HT-29 (cell line): Measurements from ENCODE around the gene EP300. TPM values are rescaled to one million over a fixed set of nuclear protein-coding genes. Genes with fewer than 3 reads are reported as not detected.
A peak's percentile ranks its signal among the peaks of the same experiment; 100 is the strongest.
"Not testable (repeated sequence)": the region's sequence is repeated elsewhere in the genome, so short reads cannot be mapped to it uniquely, and the experiment has no call there.

Experiments
- DNase-seq: peaks from one replicate; pipeline ENCODE4 v3.0.0-alpha.2; 2015; ENCODE audit warnings: low spot score
- total RNA-seq: library from RNA; depleted of rRNA; stranded (reverse); fragments of >200 nt; shearing (Covaris generic); gene quantifications from 2 replicates; pipeline ENCODE4 v1.2.3, GENCODE V29; 2014

EP300 gene
- total RNA-seq, 1 experiment from 2014 or later: 31.6 TPM

DNA sequence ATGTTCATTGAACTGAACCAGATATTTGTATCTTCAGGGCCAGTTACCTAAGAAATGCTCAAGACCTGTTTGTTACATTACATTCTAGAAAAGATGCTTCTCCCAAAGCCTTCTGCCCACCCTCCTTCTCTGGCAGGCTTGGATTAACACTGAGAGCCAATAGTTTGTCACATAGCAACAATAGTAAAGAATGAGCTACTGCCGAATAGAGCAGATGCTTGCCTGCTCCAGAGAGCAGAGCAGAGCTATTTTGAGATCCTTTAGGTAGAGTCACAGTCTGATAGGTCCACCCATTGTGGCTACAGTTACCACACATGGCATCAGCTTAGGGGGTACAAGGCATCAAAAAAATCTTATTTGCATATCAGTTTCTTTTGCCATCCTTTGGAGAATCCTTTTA is 13.5 kb upstream of the EP300 start:
- no peak for DNase-seq

DNA sequence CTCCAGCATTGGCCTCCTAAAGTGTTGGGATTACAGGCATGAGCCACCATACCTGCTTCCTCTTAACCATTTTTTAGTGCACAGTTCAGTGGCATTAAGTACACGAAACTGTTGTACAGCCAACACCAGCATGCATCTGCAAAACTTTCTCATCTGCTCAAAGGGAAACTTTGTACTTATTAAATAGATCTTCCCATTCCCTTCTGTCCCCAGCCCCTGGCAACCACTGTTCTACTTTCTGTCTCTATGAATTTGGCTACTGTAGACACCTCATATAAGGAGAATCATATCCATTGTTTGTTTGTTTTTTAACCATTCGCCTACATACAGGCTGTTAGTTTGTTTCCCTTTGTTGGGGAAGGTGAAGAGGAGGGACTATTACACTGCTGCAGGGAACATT is 6.5 kb upstream of the EP300 start:
- DNase-seq: no peak

DNA sequence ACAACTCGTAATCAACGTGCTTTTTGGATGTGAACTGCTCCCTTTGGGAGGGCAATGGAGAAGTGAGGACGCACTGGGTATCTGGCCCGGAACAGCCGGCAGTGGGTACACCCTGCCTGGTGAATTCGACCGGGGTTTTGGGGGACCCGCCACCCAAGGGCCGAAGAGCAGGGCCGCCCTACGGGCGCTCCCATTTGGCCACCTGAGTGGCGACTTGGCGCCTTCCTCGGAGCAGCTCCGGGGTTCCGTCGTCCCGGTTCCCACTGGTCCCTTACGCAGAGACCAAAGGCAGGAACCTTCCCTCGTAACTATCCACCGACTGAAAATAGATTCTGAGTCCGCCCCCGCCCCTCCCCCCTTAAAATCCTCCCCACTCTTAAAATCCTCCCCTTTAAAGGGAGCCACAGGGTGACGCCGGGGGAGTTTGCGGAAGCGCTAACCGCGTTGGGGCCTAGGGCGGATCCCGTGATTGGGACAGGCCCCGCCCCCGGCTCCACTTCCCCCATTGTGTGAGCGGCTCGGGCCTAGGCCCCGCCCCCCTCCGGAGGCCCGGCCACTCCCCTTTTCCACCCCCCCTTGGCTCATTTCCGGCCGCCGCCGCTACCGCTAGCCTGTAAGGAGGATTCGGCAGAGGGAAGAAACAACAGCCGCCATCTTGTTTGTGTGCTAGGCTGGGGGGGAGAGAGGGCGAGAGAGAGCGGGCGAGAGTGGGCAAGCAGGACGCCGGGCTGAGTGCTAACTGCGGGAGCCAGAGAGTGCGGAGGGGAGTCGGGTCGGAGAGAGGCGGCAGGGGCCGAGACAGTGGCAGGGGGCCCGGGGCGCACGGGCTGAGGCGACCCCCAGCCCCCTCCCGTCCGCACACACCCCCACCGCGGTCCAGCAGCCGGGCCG is 1.0 kb upstream of the EP300 start:
- DNase-seq: peak; percentile 95

DNA sequence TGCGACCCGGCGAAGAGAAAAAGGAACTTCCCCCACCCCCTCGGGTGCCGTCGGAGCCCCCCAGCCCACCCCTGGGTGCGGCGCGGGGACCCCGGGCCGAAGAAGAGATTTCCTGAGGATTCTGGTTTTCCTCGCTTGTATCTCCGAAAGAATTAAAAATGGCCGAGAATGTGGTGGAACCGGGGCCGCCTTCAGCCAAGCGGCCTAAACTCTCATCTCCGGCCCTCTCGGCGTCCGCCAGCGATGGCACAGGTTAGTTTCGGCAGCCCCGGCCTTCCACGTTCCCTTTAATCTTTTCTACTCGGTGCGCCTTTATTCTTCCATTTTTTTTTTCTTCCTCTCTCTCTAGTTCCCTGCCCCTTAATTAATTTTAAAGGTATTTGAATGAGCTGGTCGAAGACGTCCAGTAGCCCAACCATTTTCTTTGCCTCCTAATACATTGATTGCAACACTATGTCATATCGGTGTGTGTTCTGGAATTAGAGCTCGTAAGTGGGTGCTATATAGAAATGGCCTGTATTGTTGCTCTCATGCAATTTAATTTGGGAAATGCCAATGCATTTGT is 537 bp downstream of the EP300 start:
- DNase-seq: peak; percentile 47

DNA sequence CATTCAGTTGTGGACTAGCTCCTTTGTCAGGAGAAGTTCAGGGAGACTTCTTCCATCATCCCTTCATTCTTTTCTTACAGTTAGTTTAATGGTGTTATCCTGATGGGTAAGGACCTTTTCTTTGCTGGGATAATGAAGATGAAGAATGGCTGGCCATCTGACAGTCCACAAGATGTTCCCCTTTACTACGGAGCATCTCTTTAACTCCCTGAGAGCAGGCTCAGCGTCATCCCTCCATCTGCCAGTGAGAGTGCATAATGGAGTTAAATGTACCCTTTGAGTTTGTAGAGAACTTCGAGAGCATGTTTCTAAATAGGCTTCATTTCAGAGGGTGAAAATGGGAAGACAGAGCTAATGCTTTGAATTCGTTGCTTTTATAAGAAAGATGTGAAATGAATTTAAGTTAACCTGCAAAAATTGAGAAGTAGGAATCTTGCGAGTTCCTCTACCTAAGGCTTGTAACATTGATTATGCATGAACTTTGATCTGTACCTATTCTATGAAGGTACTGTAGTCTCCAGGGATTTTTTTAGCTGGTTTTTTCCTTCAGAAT is 1.7 kb downstream of the EP300 start:
- peak; percentile 36 for DNase-seq

DNA sequence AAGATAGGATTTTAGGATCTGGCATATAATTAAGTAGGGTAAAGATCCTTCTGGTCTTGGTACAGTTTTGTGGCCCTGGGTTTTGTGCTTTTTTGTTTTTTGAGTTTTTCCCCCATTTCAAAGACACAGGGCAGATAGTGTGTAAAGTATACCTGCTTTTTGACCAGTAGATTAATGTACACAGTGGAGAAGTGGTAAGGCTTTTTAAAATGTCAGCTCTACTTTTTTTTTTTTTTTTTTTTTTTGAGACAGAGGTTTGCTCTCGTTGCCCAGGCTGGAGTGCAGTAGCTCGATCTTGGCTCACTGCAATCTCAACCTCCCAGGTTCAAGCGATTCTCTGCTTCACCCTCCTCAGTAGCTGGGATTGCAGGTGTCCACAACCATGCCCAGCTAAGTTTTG is 4.0 kb downstream of the EP300 start:
- no peak for DNase-seq

DNA sequence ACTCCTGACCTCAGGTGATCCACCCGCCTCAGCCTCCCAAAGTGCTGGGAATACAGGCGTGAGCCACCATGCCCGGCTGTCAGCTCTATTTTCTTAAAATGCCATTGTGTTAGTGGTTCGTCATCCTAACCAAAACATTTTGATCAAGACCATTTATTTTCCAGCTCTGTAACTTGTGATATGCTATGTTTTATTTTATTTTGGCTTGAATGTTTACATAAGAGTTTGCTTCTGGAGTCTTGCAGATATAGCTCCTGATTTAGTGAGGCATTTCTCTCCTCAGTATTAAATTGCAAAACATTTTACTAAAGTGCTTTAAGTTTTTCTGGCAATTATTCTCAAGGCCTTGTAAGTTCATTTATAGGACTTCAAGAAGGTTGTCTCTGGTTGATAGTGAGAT is 4.4 kb downstream of the EP300 start:
- no peak for DNase-seq

DNA sequence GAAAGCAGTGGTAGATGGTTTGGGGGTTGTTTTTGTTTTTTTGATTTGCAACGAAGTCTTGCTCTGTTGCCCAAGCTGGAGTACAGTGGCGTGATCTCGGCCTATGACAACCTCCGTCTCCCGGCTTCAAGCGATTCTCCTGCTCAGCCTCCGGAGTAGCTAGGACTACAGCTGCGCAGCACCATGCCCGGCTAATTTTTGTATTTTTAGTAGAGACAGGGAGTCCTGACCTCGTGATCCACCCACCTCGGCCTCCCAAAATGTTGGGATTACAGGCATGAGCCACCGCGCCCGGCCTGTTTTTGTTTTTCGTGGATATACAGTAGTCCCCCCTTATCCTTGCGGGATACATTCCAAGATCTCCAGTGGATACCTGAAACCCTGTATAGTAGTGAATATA is 6.6 kb downstream of the EP300 start:
- no peak for DNase-seq

DNA sequence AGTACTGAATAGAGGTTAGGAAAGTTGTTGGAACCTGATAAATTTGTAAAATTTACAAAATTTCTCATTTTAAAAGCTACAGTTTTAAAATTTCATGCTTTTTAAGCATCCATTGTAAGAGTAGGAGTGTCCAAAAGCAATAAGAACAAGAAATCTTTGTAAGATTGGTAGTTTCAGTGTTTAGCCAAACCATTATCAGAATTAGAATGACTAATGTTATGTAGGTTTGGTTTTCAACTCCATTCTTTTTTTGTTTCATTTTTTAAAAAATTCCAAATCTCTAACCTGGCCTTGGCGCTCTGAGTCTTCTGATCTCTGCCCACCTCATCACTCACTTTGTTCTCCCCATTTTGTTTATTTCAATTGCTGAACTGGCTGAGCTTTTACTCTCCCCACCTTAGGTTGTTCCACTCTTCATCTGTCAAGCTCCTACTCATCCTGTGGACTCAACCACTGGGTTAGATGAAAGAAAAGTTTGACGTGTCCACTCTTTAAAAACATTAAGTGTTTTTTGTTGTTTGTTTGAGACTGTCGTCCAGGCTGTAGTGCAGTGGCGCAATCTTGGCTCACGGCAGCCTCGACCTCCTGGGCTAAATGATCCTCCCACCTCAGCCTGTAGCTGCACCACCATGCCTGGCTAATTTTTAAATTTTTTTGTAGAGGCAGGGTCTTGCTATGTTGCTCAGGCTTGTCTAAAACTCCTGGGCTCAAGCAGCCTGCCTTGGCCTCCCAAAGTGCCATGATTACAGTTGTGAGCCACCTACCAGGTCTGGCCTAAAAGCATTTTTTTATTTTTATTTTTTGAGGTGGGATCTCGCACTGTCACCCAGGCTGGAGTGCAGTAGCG is 14.0 kb downstream of the EP300 start:
- DNase-seq: no peak

DNA sequence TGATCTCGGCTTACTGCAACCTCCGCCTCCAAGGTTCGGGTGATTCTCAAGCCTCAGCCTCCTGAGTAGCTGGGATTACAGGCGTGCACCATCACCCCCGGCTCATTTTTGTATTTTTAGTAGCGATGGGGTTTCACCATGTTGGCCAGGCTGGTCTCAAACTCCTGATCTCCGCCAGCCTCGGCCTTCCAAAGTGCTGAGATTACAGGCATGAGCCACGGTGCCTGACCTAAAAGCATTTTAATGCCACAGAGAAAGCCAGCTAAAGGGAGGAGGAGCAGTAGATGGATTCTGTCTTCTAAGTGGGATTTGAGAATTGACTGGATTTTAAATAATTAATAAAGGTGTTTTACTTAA is 14.6 kb downstream of the EP300 start:
- DNase-seq: not testable (repeated sequence)

DNA sequence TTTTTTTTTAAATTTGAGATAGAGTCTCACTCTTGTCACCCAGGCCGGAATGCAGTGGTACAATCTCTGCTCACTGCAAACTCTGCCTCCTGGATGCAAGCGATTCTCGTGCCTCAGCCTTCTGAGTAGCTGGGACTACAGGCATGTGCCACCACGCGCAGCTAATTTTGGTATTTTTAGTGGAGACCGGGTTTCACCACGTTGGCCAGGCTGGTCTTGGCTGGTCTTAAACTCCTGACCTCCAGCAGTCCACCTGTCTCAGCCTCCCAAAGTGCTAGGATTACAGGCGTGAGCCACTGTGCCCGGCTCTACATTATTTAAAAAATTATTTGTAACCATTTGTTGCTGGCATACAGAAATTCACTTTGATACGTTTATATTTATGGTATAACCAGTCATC is 18.6 kb downstream of the EP300 start:
- DNase-seq: no peak

DNA sequence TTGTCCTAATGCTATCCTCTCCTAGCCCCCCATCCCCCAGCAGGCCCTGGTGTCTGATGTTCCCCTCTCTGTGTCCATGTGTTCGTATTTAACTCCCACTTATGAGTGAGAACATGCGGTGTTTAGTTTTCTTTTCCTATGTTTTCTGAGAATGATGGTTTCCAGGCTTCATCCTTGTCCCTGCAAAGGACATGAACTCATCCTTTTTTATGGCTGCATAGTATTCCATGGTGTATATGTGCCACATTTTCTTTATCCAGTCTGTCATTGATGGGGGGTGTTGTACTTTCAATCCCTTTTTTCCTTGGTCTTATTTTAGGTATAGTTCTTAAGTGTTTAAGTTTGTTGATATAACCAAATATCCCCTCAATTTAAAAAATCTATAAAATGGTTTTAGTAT is 23.9 kb downstream of the EP300 start:
- DNase-seq: no peak

DNA sequence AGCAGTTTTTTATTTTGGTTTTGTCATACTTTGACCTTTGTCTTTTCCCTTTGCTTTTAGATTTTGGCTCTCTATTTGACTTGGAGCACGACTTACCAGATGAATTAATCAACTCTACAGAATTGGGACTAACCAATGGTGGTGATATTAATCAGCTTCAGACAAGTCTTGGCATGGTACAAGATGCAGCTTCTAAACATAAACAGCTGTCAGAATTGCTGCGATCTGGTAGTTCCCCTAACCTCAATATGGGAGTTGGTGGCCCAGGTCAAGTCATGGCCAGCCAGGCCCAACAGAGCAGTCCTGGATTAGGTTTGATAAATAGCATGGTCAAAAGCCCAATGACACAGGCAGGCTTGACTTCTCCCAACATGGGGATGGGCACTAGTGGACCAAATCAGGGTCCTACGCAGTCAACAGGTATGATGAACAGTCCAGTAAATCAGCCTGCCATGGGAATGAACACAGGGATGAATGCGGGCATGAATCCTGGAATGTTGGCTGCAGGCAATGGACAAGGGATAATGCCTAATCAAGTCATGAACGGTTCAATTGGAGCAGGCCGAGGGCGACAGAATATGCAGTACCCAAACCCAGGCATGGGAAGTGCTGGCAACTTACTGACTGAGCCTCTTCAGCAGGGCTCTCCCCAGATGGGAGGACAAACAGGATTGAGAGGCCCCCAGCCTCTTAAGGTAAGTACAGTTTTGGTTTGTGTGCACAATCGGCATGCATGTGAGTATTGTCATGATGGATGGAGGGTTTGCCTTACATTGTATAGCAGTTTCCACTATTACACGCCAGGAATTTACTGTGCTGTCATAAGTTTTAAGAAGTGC is 25.0 kb downstream of the EP300 start:
- DNase-seq: no peak

DNA sequence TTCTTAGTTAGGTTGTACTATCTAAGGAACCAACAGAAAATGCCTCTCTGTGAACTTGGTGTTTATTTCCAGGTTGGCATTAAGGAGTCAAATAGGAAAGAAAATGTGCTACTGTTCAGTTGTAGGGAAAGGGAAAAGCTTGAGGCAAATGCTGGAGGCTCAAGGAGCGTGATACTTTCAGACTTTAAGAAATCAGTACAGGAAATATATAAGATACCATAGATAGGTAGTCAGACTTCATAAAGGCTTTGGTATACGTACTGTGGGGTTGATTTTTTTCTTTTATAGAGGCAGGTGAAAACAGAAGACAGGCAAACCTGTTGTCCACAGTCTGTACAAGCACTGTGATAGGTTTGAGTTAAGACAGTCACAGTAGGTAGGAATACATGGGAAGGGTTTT is 30.8 kb downstream of the EP300 start:
- no peak for DNase-seq

DNA sequence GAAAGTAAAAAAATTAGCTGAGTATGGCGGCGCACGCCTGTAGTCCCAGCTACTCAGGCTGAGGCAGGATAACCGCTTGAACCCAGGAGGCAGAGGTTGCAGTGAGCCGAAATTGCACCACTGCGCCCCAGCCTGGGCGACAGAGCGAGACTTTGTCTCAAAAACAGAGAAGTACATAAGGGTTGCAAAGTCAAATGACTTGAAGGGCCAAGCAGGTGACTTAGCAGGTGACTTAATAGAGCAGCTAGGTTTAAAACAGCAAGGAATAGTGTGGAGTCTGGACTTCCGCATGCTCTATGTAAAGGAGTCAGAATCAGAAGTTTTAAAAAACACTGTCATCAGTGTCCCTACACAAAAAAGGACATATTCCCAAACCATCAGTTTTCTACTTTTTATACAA is 31.7 kb downstream of the EP300 start:
- DNase-seq: no peak

DNA sequence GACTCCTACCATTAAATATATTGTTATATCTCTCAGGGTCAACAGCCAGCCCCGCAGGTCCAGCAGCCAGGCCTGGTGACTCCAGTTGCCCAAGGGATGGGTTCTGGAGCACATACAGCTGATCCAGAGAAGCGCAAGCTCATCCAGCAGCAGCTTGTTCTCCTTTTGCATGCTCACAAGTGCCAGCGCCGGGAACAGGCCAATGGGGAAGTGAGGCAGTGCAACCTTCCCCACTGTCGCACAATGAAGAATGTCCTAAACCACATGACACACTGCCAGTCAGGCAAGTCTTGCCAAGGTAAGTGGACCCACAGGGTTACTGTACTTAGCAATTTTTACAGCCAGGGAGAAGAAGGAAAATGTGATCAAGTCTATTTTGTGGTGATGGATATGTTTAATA is 35.1 kb downstream of the EP300 start:
- no peak for DNase-seq

DNA sequence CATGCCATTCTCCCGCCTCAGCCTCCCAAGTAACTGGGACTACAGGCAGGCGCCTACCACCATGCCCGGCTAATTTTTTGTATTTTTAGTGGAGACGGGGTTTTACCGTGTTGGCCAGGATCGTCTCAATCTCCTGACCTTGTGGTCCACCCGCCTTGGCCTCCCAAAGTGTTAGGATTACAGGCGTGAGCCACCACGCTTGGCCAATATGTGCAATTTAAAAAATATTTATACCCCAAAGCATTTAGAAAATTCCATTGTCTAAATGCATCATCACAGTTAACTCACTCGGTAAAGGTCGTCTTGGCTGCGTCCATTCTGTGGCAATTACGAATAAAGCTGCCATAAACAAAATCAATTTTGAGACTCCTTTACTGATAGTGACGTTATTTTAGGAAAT is 36.2 kb downstream of the EP300 start:
- no peak for DNase-seq

DNA sequence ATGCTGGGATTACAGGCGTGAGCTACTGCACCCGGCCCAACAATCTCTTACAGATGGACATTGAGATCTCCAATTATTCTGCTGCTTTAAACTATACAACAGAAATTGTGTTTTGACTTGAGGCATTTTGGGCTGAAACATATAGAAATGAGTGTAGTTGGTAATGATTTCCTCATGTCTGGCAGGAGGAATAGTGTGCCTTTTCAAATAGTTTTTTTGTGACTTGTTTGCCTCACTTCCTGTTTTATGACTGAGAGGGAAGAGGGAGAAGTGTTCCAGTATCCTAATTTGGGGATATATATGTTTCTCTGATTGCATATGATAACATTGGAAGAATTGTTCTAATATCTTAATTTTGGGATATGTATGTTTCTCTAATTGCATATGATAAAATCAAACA is 40.2 kb downstream of the EP300 start:
- no peak for DNase-seq

DNA sequence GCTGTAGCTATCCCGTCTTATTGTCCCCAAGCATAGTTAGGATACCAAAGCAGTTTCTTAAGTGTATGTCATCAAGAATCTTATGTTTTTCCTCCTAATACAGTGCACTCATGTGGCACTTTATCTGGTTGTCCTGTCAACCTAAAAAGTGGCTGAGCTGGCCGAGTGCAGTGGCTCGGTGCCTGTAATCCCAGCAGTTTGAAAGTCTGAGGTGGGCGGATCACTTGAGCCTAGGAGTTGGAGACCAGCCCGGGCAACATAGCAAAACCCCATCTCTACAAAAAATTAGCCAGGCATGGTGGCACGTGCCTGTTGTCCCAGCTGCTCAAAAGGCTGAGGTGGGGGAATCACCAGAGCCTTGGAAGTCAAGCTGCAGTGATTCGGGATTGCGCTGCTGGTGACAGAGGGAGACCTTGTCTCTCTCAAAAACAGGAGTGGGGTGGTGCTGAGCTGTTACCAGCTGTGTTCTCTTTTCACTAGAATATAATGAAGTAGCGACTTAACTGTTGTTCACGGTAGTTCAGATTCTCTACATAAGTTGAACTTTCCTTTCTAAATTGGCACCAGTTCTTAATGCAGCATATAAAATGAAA is 48.1 kb downstream of the EP300 start:
- DNase-seq: no peak

DNA sequence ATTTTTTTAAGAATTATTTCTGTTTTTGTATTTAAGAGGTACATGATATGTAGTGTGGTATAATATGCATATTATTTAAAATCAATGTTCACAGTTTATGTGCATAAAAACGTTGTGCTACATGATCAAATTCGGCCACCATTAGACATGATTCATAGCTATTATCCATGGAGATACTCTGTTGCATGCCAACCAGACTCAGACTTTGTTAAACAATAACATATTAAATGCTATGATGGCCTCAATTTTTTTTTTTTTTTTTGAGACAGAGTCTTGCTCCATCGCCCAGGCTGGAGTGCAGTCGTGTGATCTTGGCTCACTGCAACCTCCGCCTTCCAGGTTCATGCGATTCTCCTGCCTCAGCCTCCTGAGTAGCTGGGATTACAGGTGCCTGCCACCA is 53.5 kb downstream of the EP300 start:
- DNase-seq: not testable (repeated sequence)

DNA sequence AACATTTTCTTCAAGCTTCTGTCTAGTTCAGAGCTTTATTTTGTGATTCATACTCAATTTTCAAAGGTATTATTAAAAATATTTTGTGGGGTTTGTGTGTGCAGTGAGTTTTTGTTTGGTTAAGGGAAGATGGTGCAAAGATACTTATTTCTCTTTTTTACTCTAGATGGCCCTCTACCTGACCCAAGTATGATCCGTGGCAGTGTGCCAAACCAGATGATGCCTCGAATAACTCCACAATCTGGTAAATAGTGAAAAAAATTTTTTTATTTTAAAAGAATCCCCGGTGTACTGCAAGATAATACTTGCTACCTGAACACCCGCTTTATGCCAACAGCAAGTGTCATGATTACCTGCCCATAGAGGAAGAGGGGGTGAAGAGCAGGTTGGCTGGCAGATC is 54.2 kb downstream of the EP300 start:
- DNase-seq: no peak
